AG04450 (cell line): ENCODE measurements around the gene SLC35F3. TPM values are rescaled to one million over a fixed set of nuclear protein-coding genes. Genes with fewer than 3 reads are reported as not detected.

ENCODE experiments used
- CTCF ChIA-PET: fragments of 300-600, 350-600 bp; formaldehyde crosslinking; extraction: SDS; loops from one replicate; lab custom pipeline; 2022; ENCODE audit warnings: antibody characterized with exemption, inconsistent platforms; lab: Charles Lee
- POLR2A ChIA-PET: fragments of 350-600 bp; formaldehyde crosslinking; extraction: SDS; loops from one replicate; lab custom pipeline; 2021; ENCODE audit warnings: antibody characterized with exemption, inconsistent platforms; lab: Yijun Ruan, JAX
- DNase-seq: peaks from one replicate; pipeline ENCODE4 v3.0.0-alpha.2; 2011; ENCODE audit warnings: low read depth, low spot score
- H3K27ac ChIP-seq: one replicate; pipeline ENCODE4 v1.5.1; 2012; ENCODE audit warnings: low read depth, low read length, control low read depth
- H3K27me3 ChIP-seq: one replicate; pipeline ENCODE4 v1.6.0; 2012; ENCODE audit warnings: low read length; ENCODE audit not compliant: control insufficient read depth, insufficient read depth
- H3K4me3 ChIP-seq: 2 replicates; pipeline ENCODE4 v1.5.1; 2011; ENCODE audit warnings: mild to moderate bottlenecking, low read depth, low read length, control low read depth
- H3K9me3 ChIP-seq: 2 replicates; pipeline ENCODE4 v1.5.1; 2012; ENCODE audit warnings: low read length; ENCODE audit not compliant: control insufficient read depth, insufficient read depth
- polyA plus RNA-seq: library from polyadenylated mRNA; depleted of rRNA; stranded (reverse); fragments of >200 nt; gene quantifications from 2 replicates; pipeline ENCODE4 v1.2.3, GENCODE V29; 2011
- small RNA-seq: library from RNA; depleted of rRNA; stranded (forward); fragments of <200 nt; gene quantifications from one replicate; pipeline ENCODE3, GENCODE V24; 2012; ENCODE audit warnings: low read depth; ENCODE audit not compliant: insufficient read length
- TF ChIP-seq, protein P1 (sequence below): IDR thresholded peaks from 2 replicates; pipeline ENCODE4 v1.5.1; 2011; ENCODE audit warnings: low read depth, low read length, control low read depth, inconsistent platforms

SLC35F3 gene
- polyA plus RNA-seq, 1 experiment, result 0.04 TPM

DNA sequence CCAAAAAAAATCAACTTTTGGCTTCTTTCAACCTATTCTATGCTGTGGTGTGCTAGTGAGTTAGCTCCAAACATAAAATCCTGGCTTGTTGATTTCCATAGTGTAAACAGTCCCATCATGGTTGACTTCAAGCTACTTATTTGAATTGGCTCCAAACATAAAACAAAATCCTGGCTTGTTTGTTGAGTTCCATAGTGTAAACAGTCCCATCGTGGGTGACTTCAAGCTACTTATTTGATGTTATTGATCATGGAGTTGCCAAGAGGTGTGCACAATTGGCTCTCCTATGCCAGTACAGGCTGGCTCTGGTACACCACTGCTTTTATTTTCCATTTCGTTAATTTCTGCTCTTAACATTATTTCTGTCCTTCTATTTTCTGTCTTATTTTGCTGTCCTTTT, 466.9 kb downstream of the SLC35F3 start:
- Histone ChIP-seq H3K27me3 (no peaks in the 10 kb centered on the region), H3K9me3 (no peaks in the 10 kb centered on the region), H3K4me3 (no peak overlapping the region), H3K27ac (no peak overlapping the region)
- no peak for DNase-seq
- CTCF ChIA-PET, result interaction anchor here (1.2 to 1.3 kb wide), 2 partner anchors 62 to 257 kb away, joined by 3 to 6 read pairs; no protein-coding TSS in a partner anchor
- POLR2A ChIA-PET, result no interaction called here
- TF ChIP-seq, protein P1, sequence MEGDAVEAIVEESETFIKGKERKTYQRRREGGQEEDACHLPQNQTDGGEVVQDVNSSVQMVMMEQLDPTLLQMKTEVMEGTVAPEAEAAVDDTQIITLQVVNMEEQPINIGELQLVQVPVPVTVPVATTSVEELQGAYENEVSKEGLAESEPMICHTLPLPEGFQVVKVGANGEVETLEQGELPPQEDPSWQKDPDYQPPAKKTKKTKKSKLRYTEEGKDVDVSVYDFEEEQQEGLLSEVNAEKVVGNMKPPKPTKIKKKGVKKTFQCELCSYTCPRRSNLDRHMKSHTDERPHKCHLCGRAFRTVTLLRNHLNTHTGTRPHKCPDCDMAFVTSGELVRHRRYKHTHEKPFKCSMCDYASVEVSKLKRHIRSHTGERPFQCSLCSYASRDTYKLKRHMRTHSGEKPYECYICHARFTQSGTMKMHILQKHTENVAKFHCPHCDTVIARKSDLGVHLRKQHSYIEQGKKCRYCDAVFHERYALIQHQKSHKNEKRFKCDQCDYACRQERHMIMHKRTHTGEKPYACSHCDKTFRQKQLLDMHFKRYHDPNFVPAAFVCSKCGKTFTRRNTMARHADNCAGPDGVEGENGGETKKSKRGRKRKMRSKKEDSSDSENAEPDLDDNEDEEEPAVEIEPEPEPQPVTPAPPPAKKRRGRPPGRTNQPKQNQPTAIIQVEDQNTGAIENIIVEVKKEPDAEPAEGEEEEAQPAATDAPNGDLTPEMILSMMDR, result no peak

DNA sequence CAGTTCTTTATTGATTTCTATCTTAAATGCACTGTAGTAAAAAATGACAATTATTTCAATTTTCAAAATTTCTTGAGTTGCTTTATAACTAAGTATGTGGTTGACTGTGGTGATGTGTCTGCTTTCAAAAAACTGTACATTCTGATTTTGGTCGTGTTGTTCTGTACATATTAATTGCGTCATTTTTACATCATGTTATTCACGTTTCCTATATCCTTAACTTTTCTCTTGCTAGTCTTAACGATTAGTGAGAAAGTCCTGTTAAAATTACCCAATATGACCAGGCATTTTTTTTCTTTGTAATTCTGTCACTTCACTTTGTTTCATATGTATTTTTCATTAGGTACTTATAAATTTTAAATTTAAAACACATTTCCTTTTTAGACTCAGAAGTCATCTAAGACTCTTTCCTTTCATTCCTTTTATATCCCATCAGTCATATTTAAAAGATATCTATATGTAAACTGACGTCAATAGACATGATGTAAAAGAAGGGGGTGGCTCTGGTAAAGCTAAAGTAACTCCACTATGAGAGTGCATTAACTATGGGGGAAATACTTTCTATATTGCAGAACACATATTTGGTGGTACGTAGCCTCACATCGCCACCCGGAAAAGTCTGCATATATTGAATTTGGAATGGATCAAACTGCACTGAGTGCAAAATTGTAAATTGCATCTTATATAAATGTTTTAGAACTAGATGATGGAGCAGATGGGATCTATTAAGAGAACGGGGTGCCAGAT, 467.7 kb downstream of the SLC35F3 start:
- H3K27ac ChIP-seq, result no peak overlapping the region
- no peaks in the 10 kb centered on the region for H3K27me3 ChIP-seq
- CTCF ChIA-PET, result interaction anchor here (1.2 to 1.3 kb wide), 2 partner anchors 62 to 258 kb away, joined by 3 to 6 read pairs; no protein-coding TSS in a partner anchor

DNA sequence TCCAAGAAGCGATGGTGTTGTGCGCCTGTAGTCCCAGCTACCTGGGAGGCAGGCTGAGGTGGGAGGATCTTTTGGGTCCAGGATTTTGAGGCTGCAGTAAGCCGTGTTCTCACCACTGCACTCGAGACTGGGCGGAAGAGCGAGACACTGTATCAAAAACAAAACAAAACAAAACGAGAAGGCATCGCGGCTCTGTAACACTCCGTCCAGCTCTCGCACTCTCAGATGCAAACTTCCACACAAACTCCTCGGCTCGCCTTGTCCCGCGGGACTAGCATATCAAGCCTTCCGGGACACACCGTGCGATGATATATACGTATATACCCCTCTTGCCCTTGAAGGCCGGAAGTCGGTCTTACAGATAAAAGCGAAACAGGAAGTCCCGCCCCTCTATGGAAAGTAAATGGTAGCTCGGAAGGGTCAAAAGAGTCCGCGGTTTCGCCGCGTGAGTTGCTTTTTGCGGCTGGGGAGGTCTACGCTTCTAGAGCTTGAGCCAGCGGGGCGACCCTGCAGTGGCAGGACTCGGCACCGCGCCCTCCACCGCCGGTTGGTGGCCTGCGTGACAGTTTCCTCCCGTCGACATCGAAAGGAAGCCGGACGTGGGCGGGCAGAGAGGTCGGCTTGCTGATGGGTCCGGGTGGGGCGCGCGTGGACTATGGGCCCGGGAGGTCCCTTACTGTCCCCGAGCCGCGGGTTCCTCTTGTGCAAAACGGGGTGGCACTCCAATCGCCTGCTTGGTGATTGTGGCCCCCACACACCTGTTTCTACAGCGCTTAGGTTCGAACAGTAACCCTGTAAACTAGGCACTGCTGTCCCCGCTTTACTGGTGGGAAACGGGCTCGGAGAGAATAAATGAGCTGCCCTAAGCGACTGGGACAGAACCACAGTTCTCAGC, 468.8 kb downstream of the SLC35F3 start, which contains the start of gene COA6:
Gene COA6 (plus strand): TSS at position 393 of the 895 bp plus-strand sequence. CDS start 11 bp downstream, at position 404.
- no peaks in the 10 kb centered on the region for H3K9me3 ChIP-seq

More for the DNA sequence above, 467.7 kb downstream of the SLC35F3 start:
- TF ChIP-seq, protein P1, result no peak
- POLR2A ChIA-PET, result no interaction called here
- Histone ChIP-seq H3K9me3 (no peaks in the 10 kb centered on the region), H3K4me3 (peak overlapping the region; percentile 89)
- DNase-seq, result no peak

DNA sequence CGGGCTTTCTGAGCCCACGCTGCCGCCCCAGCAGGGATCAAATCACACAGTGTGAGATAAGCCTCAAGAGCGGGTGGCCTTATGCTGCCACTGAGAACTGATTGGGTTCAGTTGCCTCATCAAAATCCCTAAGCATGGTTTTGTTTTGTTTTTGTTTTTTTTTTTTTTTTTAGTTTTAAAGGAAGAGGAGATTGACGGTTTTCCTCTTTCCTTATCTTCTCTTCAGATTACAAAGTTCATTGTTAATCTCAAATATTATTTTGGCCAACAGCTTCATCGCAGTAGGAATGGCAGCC, 469.4 kb downstream of the SLC35F3 start:
- Histone ChIP-seq H3K27me3 (no peaks in the 10 kb centered on the region), H3K4me3 (peak overlapping the region; percentile 89), H3K27ac (peak overlapping the region; percentile 95), H3K9me3 (no peaks in the 10 kb centered on the region)
- ChIA-PET CTCF (interaction anchor here (0.6 to 2.2 kb wide), 4 partner anchors 47 to 261 kb away, joined by 3 to 8 read pairs (median 5); no protein-coding TSS in a partner anchor), POLR2A (interaction anchor here (0.6 to 1.2 kb wide), 5 partner anchors 10 to 121 kb away, joined by 3 to 5 read pairs (median 3); no protein-coding TSS in a partner anchor)
- TF ChIP-seq, protein P1, result no peak
- no peak for DNase-seq

More for the DNA sequence above, 468.8 kb downstream of the SLC35F3 start, which contains the start of gene COA6:
- CTCF ChIA-PET, result interaction anchor here (0.6 to 2.2 kb wide), 4 partner anchors 46 to 261 kb away, joined by 3 to 8 read pairs (median 5); no protein-coding TSS in a partner anchor
- POLR2A ChIA-PET, result interaction anchor here (0.6 to 1.2 kb wide), 5 partner anchors 11 to 122 kb away, joined by 3 to 5 read pairs (median 3); no protein-coding TSS in a partner anchor
- TF ChIP-seq, protein P1, result no peak
- H3K27ac ChIP-seq, result peak within 1 kb of the TSS; percentile 95
- H3K4me3 ChIP-seq, result peak within 1 kb of the TSS; percentile 89
- H3K27me3 ChIP-seq, result no peaks in the 10 kb centered on the region
- peak; percentile 93 for DNase-seq

Small RNA genes lying within 50 kb of the gene (small RNA-seq; reads per million reads assigned to genes)
- not detected for gene MIR4671
